ENCODE measurements around the gene STK32B. TPM values are rescaled to one million over a fixed set of nuclear protein-coding genes. Genes with fewer than 3 reads are reported as not detected.

The STK32B gene
- total RNA-seq, 3 donors from 2014 or later: not detected

GRCh38 chr4:5451243-5451642 is 400.0 kb downstream of the STK32B start:
- Mint-ChIP-seq H3K9me3 (no peaks in the 10 kb centered on the region), H3K27me3 (ENCODE audit: low read depth) (no peaks in the 10 kb centered on the region), H3K4me3 (no peak overlapping the region), H3K36me3 (ENCODE audit: insufficient read depth) (no peaks in the 10 kb centered on the region), H3K4me1 (ENCODE audit: low read depth) (no peaks in the 10 kb centered on the region)
- DNase-seq (no peak), ATAC-seq (no peak)

- no peak overlapping the region for H3K4me3 Mint-ChIP-seq
- H3K36me3 Mint-ChIP-seq (ENCODE audit: insufficient read depth): no peaks in the 10 kb centered on the region
- no peaks in the 10 kb centered on the region for H3K27me3 Mint-ChIP-seq (ENCODE audit: low read depth)
- no peaks in the 10 kb centered on the region for H3K9me3 Mint-ChIP-seq
- no peak for DNase-seq
- H3K4me1 Mint-ChIP-seq (ENCODE audit: low read depth): no peaks in the 10 kb centered on the region
- ATAC-seq: no peak
Observed at GRCh38 chr4:5452156-5452555, 400.9 kb downstream of the STK32B start.

- Mint-ChIP-seq H3K36me3 (ENCODE audit: insufficient read depth) (no peaks in the 10 kb centered on the region), H3K9me3 (no peaks in the 10 kb centered on the region), H3K27me3 (ENCODE audit: low read depth) (no peaks in the 10 kb centered on the region), H3K4me1 (ENCODE audit: low read depth) (no peaks in the 10 kb centered on the region), H3K4me3 (no peak overlapping the region)
- DNase-seq (no peak), ATAC-seq (no peak)
Observed at GRCh38 chr4:5455003-5455585, 403.8 kb downstream of the STK32B start.

GRCh38 chr4:5456296-5456845 is 405.1 kb downstream of the STK32B start:
- Mint-ChIP-seq H3K27me3 (ENCODE audit: low read depth) (no peaks in the 10 kb centered on the region), H3K36me3 (ENCODE audit: insufficient read depth) (no peaks in the 10 kb centered on the region), H3K4me3 (no peak overlapping the region), H3K4me1 (ENCODE audit: low read depth) (no peaks in the 10 kb centered on the region), H3K9me3 (no peaks in the 10 kb centered on the region)
- ATAC-seq: no peak
- no peak for DNase-seq

- no peaks in the 10 kb centered on the region for H3K27me3 Mint-ChIP-seq (ENCODE audit: low read depth)
- no peak for DNase-seq
- H3K36me3 Mint-ChIP-seq (ENCODE audit: insufficient read depth): no peaks in the 10 kb centered on the region
- ATAC-seq: no peak
- H3K9me3 Mint-ChIP-seq: no peaks in the 10 kb centered on the region
- H3K4me3 Mint-ChIP-seq: no peak overlapping the region
- H3K4me1 Mint-ChIP-seq (ENCODE audit: low read depth): no peaks in the 10 kb centered on the region
Observed at GRCh38 chr4:5458676-5459075, 407.4 kb downstream of the STK32B start.

GRCh38 chr4:5459236-5459635 is 408.0 kb downstream of the STK32B start:
- ATAC-seq: no peak
- H3K36me3 Mint-ChIP-seq (ENCODE audit: insufficient read depth): no peaks in the 10 kb centered on the region
- no peak overlapping the region for H3K4me3 Mint-ChIP-seq
- DNase-seq: no peak
- no peaks in the 10 kb centered on the region for H3K27me3 Mint-ChIP-seq (ENCODE audit: low read depth)
- H3K9me3 Mint-ChIP-seq: no peaks in the 10 kb centered on the region
- no peaks in the 10 kb centered on the region for H3K4me1 Mint-ChIP-seq (ENCODE audit: low read depth)

- no peak for ATAC-seq
- H3K4me3 Mint-ChIP-seq: no peak overlapping the region
Observed at GRCh38 chr4:5460106-5460801, 409.0 kb downstream of the STK32B start.

GRCh38 chr4:5461477-5461876 is 410.2 kb downstream of the STK32B start:
- ATAC-seq: no peak
- Mint-ChIP-seq H3K4me3 (no peak overlapping the region), H3K4me1 (ENCODE audit: low read depth) (no peaks in the 10 kb centered on the region), H3K36me3 (ENCODE audit: insufficient read depth) (no peaks in the 10 kb centered on the region), H3K27me3 (ENCODE audit: low read depth) (no peaks in the 10 kb centered on the region), H3K9me3 (no peaks in the 10 kb centered on the region)
- DNase-seq: no peak

More at GRCh38 chr4:5460106-5460801, 409.0 kb downstream of the STK32B start:
- no peaks in the 10 kb centered on the region for H3K27me3 Mint-ChIP-seq (ENCODE audit: low read depth)
- no peaks in the 10 kb centered on the region for H3K36me3 Mint-ChIP-seq (ENCODE audit: insufficient read depth)
- DNase-seq: no peak
- H3K9me3 Mint-ChIP-seq: no peaks in the 10 kb centered on the region
- no peaks in the 10 kb centered on the region for H3K4me1 Mint-ChIP-seq (ENCODE audit: low read depth)

GRCh38 chr4:5462254-5462835 is 411.1 kb downstream of the STK32B start:
- Mint-ChIP-seq H3K9me3 (no peaks in the 10 kb centered on the region), H3K4me3 (no peak overlapping the region), H3K4me1 (ENCODE audit: low read depth) (no peaks in the 10 kb centered on the region), H3K36me3 (ENCODE audit: insufficient read depth) (no peaks in the 10 kb centered on the region), H3K27me3 (ENCODE audit: low read depth) (no peaks in the 10 kb centered on the region)
- ATAC-seq (no peak), DNase-seq (no peak)

- H3K27me3 Mint-ChIP-seq (ENCODE audit: low read depth): no peaks in the 10 kb centered on the region
- no peak overlapping the region for H3K4me3 Mint-ChIP-seq
- no peak for ATAC-seq
- H3K9me3 Mint-ChIP-seq: no peaks in the 10 kb centered on the region
- H3K4me1 Mint-ChIP-seq (ENCODE audit: low read depth): no peaks in the 10 kb centered on the region
- H3K36me3 Mint-ChIP-seq (ENCODE audit: insufficient read depth): no peaks in the 10 kb centered on the region
- DNase-seq: no peak
Observed at GRCh38 chr4:5462896-5463295, 411.6 kb downstream of the STK32B start.

- no peaks in the 10 kb centered on the region for H3K9me3 Mint-ChIP-seq
- ATAC-seq: no peak
- no peak overlapping the region for H3K4me3 Mint-ChIP-seq
Observed at GRCh38 chr4:5463361-5463760, 412.1 kb downstream of the STK32B start.

GRCh38 chr4:5463936-5464650 is 412.8 kb downstream of the STK32B start:
- H3K27me3 Mint-ChIP-seq (ENCODE audit: low read depth): no peaks in the 10 kb centered on the region
- H3K36me3 Mint-ChIP-seq (ENCODE audit: insufficient read depth): no peaks in the 10 kb centered on the region
- ATAC-seq (no peak), DNase-seq (no peak)
- H3K4me1 Mint-ChIP-seq (ENCODE audit: low read depth): no peaks in the 10 kb centered on the region
- H3K4me3 Mint-ChIP-seq: no peak overlapping the region
- H3K9me3 Mint-ChIP-seq: no peaks in the 10 kb centered on the region

More at GRCh38 chr4:5463361-5463760, 412.1 kb downstream of the STK32B start:
- H3K4me1 Mint-ChIP-seq (ENCODE audit: low read depth): no peaks in the 10 kb centered on the region
- no peaks in the 10 kb centered on the region for H3K36me3 Mint-ChIP-seq (ENCODE audit: insufficient read depth)
- H3K27me3 Mint-ChIP-seq (ENCODE audit: low read depth): no peaks in the 10 kb centered on the region
- no peak for DNase-seq

- no peaks in the 10 kb centered on the region for H3K9me3 Mint-ChIP-seq
- ATAC-seq (no peak), DNase-seq (no peak)
- no peaks in the 10 kb centered on the region for H3K4me1 Mint-ChIP-seq (ENCODE audit: low read depth)
- no peak overlapping the region for H3K4me3 Mint-ChIP-seq
- H3K27me3 Mint-ChIP-seq (ENCODE audit: low read depth): no peaks in the 10 kb centered on the region
- no peaks in the 10 kb centered on the region for H3K36me3 Mint-ChIP-seq (ENCODE audit: insufficient read depth)
Observed at GRCh38 chr4:5465529-5465928, 414.2 kb downstream of the STK32B start.

- Mint-ChIP-seq H3K4me1 (ENCODE audit: low read depth) (no peaks in the 10 kb centered on the region), H3K9me3 (no peaks in the 10 kb centered on the region), H3K27me3 (ENCODE audit: low read depth) (no peaks in the 10 kb centered on the region), H3K4me3 (no peak overlapping the region), H3K36me3 (ENCODE audit: insufficient read depth) (no peaks in the 10 kb centered on the region)
- DNase-seq: no peak
- ATAC-seq: no peak
Observed at GRCh38 chr4:5465956-5466355, 414.7 kb downstream of the STK32B start.

Data from activated T-cell treated with anti-CD3 and anti-CD28 coated beads, Interleukin-2, amount 50 U/mL, for 4 hours (primary cell).